MCF 10A (cell line): ENCODE data around the gene GPR141. TPM values are rescaled to one million over a fixed set of nuclear protein-coding genes. Genes with fewer than 3 reads are reported as not detected.

Source experiments
- BruUV-seq: library from RNA; stranded (reverse); fragments of 400-500 nt; replicated peaks from 2 replicates; lab custom pipeline; 2021; lab: Mats Ljungman, UMichigan
- CTCF ChIA-PET: fragments of 300-600 bp; sonication (Branson Sonifier 250); formaldehyde crosslinking; extraction: SDS; loops from one replicate; lab custom pipeline; 2021; ENCODE audit warnings: antibody characterized with exemption, inconsistent platforms; lab: Yijun Ruan, JAX
- POLR2A ChIA-PET: fragments of 300-600, 350-650 bp; sonication (Branson Sonifier 250); formaldehyde crosslinking; extraction: SDS; loops from one replicate; lab custom pipeline; 2020; ENCODE audit warnings: antibody characterized with exemption, inconsistent platforms; lab: Yijun Ruan, JAX
- DNase-seq: peaks from one replicate; pipeline ENCODE4 v3.0.0-alpha.2; 2018; ENCODE audit not compliant: unreplicated experiment
- H3K27ac Mint-ChIP-seq: one replicate; pipeline ENCODE4 v1.8.0; 2022; ENCODE audit warnings: mild to moderate bottlenecking, low read depth, mixed read lengths; ENCODE audit not compliant: unreplicated experiment
- H3K27me3 Mint-ChIP-seq: one replicate; pipeline ENCODE4 v1.8.0; 2022; ENCODE audit warnings: mixed read lengths; ENCODE audit not compliant: insufficient read depth, unreplicated experiment
- H3K36me3 Mint-ChIP-seq: one replicate; pipeline ENCODE4 v1.8.0; 2022; ENCODE audit warnings: mild to moderate bottlenecking, moderate library complexity, mixed read lengths; ENCODE audit not compliant: insufficient read depth, unreplicated experiment
- H3K4me1 Mint-ChIP-seq: one replicate; pipeline ENCODE4 v1.8.0; 2022; ENCODE audit warnings: mixed read lengths; ENCODE audit not compliant: insufficient read depth, unreplicated experiment
- H3K4me3 Mint-ChIP-seq: one replicate; pipeline ENCODE4 v1.8.0; 2022; ENCODE audit warnings: mild to moderate bottlenecking, moderate library complexity, mixed read lengths; ENCODE audit not compliant: unreplicated experiment
- H3K9me3 Mint-ChIP-seq: one replicate; pipeline ENCODE4 v1.8.0; 2022; ENCODE audit warnings: mixed read lengths; ENCODE audit not compliant: unreplicated experiment
- CTCF ChIP-seq: fragments of 200-600 bp; IDR thresholded peaks from one replicate; pipeline ENCODE4 v1.8.0; 2022; ENCODE audit warnings: antibody characterized with exemption, mild to moderate bottlenecking; ENCODE audit not compliant: unreplicated experiment
- intact Hi-C: fragments of 100-400 bp; cut with micrococcal nuclease; formaldehyde crosslinking; loops from 2 replicates; pipeline ENCODE4 v1.14.1; 2022
- total RNA-seq: library from RNA; stranded (reverse); gene quantifications from 2 replicates; pipeline ENCODE4 v1.2.3, GENCODE V29; 2022

The GPR141 gene
- total RNA-seq, 1 experiment from 2014 or later: 2.8 TPM

GRCh38 chr7:37756797-37757551 lies 73.4 kb downstream of the GPR141 start:
- Mint-ChIP-seq H3K27ac (no peak overlapping the region), H3K9me3 (no peaks in the 10 kb centered on the region), H3K27me3 (no peaks in the 10 kb centered on the region), H3K36me3 (no peaks in the 10 kb centered on the region), H3K4me3 (no peak overlapping the region), H3K4me1 (peaks cover 5% of the 10 kb centered on the region)
- CTCF ChIA-PET: interaction anchor here (0.9 to 1.4 kb wide), 3 partner anchors 10 to 63 kb away, joined by 3 to 5 read pairs (median 4); no protein-coding TSS in a partner anchor
- intact Hi-C loops: no loop called here
- no peak for DNase-seq
- POLR2A ChIA-PET: no interaction called here
- BruUV-seq: no TSS peak
- no peak for TF ChIP-seq CTCF

- no peaks in the 10 kb centered on the region for H3K36me3 Mint-ChIP-seq
- POLR2A ChIA-PET: no interaction called here
- no peaks in the 10 kb centered on the region for H3K9me3 Mint-ChIP-seq
- TF ChIP-seq CTCF: no peak
- H3K27me3 Mint-ChIP-seq: no peaks in the 10 kb centered on the region
- no peak overlapping the region for H3K27ac Mint-ChIP-seq
- no TSS peak for BruUV-seq
- DNase-seq: no peak
- CTCF ChIA-PET: interaction anchor here (0.9 to 1.4 kb wide), 3 partner anchors 9 to 62 kb away, joined by 3 to 5 read pairs (median 4); no protein-coding TSS in a partner anchor
- no peak overlapping the region for H3K4me3 Mint-ChIP-seq
- intact Hi-C loops: no loop called here
- H3K4me1 Mint-ChIP-seq: peaks cover 5% of the 10 kb centered on the region
These were observed 74.0 kb downstream of the GPR141 start for GRCh38 chr7:37757563-37757962.

GRCh38 chr7:37758501-37759045 lies 75.0 kb downstream of the GPR141 start:
- intact Hi-C loops: no loop called here
- no TSS peak for BruUV-seq
- no peak for DNase-seq
- ChIA-PET POLR2A (no interaction called here), CTCF (interaction anchor here (0.5 kb wide), 1 partner anchor 15 kb away, joined by 3 read pairs; no protein-coding TSS in a partner anchor)
- no peak for TF ChIP-seq CTCF
- H3K27ac Mint-ChIP-seq: no peak overlapping the region
- no peaks in the 10 kb centered on the region for H3K9me3 Mint-ChIP-seq
- H3K4me1 Mint-ChIP-seq: peaks cover 5% of the 10 kb centered on the region
- no peak overlapping the region for H3K4me3 Mint-ChIP-seq
- no peaks in the 10 kb centered on the region for H3K27me3 Mint-ChIP-seq
- no peaks in the 10 kb centered on the region for H3K36me3 Mint-ChIP-seq

- H3K27ac Mint-ChIP-seq: no peak overlapping the region
- no peak for DNase-seq
- H3K4me1 Mint-ChIP-seq: peaks cover 5% of the 10 kb centered on the region
- TF ChIP-seq CTCF: no peak
- no peaks in the 10 kb centered on the region for H3K9me3 Mint-ChIP-seq
- H3K27me3 Mint-ChIP-seq: no peaks in the 10 kb centered on the region
- no peak overlapping the region for H3K4me3 Mint-ChIP-seq
- ChIA-PET POLR2A (no interaction called here), CTCF (interaction anchor here (0.5 kb wide), 2 partner anchors 21 to 1774 kb away, joined by 4 to 9 read pairs; no protein-coding TSS in a partner anchor)
- no TSS peak for BruUV-seq
- intact Hi-C loops: no loop called here
- no peaks in the 10 kb centered on the region for H3K36me3 Mint-ChIP-seq
These were observed 76.0 kb downstream of the GPR141 start for GRCh38 chr7:37759526-37759925.
